GM13976 (cell line): ENCODE measurements around the gene MINDY4B.

Source experiments
- DNase-seq: peaks from one replicate; pipeline ENCODE4 v3.0.0; 2012; ENCODE audit warnings: low spot score
- CTCF ChIP-seq: IDR thresholded peaks from 2 replicates; pipeline ENCODE4 v1.5.1; 2012; ENCODE audit warnings: borderline replicate concordance, mild to moderate bottlenecking; ENCODE audit not compliant: insufficient read depth; ENCODE audit errors: extremely low read depth, missing control alignments, control extremely low read depth
- in situ Hi-C: fragments of 300-500 bp; cut with MboI; formaldehyde crosslinking; loops from one replicate; pipeline ENCODE4 v1.12.0; 2022; ENCODE audit warnings: low sequenced_read_pairs, mixed read lengths, inconsistent platforms; ENCODE audit not compliant: unreplicated experiment

Gene MINDY4B

GRCh38 chr3:150890295-150890694 is 14.9 kb downstream of the MINDY4B start:
- no peak for DNase-seq
- TF ChIP-seq CTCF = no peak
- in situ Hi-C loops = no loop called here

DNA sequence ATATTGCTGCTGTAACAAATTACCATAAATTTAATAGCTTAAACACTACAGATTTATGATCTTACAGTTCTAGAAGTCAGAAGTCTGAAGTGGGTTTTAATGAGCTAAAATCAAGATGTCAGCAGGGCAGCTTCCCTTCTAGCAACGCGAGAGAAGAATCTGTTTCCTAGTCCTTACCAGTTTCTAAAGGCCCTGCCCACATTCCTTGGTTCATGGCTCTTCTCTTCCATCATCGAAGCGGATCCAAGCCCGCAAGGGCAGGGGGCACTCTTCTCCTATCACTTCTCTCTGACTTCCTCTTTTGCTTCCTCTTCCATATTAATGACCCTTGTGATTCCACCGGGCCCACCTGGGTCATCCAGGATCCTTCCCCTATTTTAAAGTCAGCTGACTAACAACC is 16.1 kb downstream of the MINDY4B start:
- TF ChIP-seq CTCF = no peak

GRCh38 chr3:150887031-150887430 is 18.2 kb downstream of the MINDY4B start:
- no peak for TF ChIP-seq CTCF
- no peak for DNase-seq
- in situ Hi-C loops = no loop called here

More for the DNA sequence above, 16.1 kb downstream of the MINDY4B start:
- in situ Hi-C loops = no loop called here
- no peak for DNase-seq

DNA sequence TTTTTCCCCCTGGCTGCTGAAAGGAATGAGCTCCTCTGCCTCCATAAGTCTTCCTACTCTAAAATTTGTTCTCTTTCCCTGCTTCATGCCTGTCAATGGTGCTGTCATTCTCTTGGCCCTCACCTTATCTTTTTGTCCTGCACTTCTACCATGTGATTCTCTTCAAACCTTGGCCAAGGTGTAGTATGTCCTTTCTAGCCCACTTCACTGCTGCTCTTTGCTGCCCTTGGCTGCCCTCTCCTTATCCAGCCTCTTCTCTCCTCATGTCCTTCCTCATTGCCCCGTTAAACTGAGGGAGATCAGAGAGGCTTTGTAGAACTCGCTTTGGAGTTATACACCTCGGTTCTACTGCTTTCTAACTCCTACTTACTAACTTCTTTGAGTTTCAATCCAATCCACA is 19.7 kb downstream of the MINDY4B start:
- no peak for TF ChIP-seq CTCF
- in situ Hi-C loops = no loop called here
- no peak for DNase-seq

- in situ Hi-C loops = no loop called here
- no peak for TF ChIP-seq CTCF
- DNase-seq = no peak
These were observed 26.2 kb downstream of the MINDY4B start for GRCh38 chr3:150878996-150879575.

GRCh38 chr3:150878290-150878689 is 26.9 kb downstream of the MINDY4B start:
- TF ChIP-seq CTCF = no peak
- in situ Hi-C loops = no loop called here
- no peak for DNase-seq
